HuH-7 (cell line): Measurements from ENCODE around the gene XPO5.
A peak's percentile ranks its signal among the peaks of the same experiment; 100 is the strongest.
"Not testable (repeated sequence)": the region's sequence is repeated elsewhere in the genome, so short reads cannot be mapped to it uniquely, and the experiment has no call there.

Experiments
- DNase-seq: peaks from one replicate; pipeline ENCODE4 v3.0.0; 2011; ENCODE audit warnings: low spot score

Gene XPO5

GRCh38 chr6:43517505-43518357 lies 58.1 kb downstream of the XPO5 start:
- DNase-seq, result no peak

DNA sequence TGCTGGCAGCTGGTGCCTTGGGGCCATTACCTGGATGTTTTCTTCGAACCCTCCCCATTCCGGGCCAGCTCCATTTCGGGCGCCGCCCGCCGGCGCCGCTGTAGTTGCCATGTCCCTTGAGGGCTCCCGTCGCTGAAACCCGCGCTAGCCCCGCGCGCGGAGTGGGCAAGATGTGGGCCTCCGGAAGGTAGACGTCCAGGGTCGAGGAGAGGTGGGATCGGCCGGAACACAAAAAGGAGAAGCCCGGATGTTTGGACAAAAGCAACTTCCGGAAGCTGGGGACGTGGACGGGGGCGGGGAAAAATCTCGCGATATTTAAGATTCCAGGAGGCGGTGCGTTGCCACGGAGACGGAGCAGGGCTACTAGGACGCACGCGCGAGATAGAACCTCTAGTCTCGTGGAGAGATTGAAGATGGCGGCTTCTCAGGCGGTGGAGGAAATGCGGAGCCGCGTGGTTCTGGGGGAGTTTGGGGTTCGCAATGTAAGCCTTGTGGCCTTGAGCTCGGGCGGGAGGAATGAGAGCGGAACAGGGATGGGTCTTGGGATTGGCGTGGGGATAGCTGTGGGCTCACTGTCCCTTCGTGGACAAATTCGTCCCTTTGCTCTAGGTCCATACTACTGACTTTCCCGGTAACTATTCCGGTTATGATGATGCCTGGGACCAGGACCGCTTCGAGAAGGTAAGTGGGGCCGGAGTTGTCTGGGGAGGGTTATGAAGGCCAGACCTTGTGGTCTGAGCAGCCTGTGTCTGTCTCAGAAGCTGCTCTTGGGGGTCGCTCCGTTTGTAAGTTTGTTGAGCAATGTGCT lies 58.9 kb downstream of the XPO5 start, which contains the start of the genes POLR1C and YIPF3:
Gene POLR1C, plus strand, starts transcription at position 393 of the 808 bp plus-strand sequence. Its CDS starts 21 bp downstream, at position 414.
Gene YIPF3, minus strand, starts transcription at position 230 of the 808 bp plus-strand sequence. Its CDS starts 119 bp downstream, at position 111.
- DNase-seq, result peak; percentile 90

GRCh38 chr6:43516367-43516696 lies 59.5 kb downstream of the XPO5 start:
- no peak for DNase-seq

DNA sequence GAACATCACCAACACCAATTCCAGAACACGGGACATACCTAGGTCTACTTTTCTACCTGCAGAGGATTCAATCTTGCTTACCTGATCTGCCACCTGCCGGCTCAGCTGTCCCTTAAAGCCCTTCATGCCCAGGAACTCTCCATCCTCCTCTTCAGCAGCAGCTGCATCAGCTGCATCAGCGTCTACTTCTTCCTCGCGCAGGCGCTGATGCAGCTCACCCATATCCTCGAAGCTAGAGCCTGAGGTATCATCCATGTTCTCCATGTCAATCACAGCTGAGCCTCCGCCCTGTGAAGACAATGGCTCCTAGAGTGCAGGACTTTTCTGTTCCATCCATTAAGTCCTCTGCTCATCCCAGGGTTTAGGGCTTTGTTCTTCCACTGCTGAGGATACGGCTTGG lies 60.0 kb downstream of the XPO5 start:
- DNase-seq, result no peak

- DNase-seq, result no peak
These were observed 63.9 kb downstream of the XPO5 start for GRCh38 chr6:43511824-43512415.

DNA sequence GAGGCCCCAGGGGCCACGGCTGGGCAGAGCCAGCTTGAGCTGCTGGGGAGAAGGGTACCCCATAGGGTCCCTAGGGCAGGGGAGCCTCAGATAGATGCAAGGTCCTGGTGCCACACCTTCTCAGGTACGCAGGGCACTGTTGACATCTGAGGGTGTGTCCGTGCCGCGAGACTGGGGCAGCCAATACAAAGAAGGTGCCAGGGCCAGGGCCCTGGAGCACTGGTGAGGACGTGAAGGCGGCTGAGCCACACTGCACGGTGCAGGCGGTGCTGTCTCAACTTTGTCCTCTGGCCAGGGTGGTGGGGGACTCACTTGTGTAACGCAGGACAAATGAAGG lies 65.0 kb downstream of the XPO5 start:
- no peak for DNase-seq

DNA sequence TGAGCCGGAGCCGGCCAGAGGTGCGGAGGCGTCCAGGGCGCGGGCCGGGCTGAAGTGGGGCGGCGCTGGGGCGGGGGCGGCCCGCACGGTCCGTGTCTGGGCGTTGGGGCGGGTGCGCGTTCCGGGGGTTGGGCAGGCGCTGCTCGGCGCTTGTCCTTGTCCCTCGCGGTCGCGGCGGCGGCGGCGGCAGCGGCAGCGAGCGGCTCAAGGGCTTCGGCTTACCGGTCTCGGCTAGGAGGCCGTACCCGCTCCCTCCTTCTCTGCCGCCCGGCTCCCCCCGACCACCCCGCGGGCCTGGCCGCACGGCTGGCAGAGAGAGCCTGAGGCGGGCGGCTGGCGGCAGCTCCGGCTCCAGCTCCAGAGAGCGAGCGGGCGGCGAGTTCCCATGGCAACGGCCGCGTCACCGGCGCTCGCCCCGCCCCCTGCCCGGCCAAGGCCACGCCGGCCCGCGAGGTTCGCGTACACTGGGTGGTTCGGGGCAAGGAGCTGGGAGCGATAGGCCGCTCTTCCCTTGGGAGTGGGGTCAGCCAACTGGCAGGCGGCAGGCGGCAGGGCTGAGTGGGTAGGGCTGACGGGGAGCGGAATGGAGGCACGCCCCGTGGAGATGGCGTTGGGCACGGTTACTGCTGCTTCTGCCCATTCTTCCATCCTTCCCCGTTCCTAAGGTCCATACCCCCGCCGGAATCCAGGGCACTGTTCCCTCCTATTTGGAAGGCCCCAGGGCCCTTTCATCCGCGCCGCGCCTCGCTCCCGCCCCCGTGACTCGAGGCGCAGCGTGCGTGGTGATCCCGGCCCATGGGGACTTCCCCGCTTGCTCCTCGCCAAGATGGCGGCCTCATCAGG lies 65.6 kb downstream of the XPO5 start, which contains the start of gene LRRC73:
Gene LRRC73, minus strand, starts transcription at position 363 of the 843 bp plus-strand sequence. CDS start 561 bp downstream, outside the sequence.
- peak; percentile 70 for DNase-seq

- DNase-seq, result no peak
These were observed 66.5 kb downstream of the XPO5 start for GRCh38 chr6:43509142-43509983.

- no peak for DNase-seq
These were observed 67.2 kb downstream of the XPO5 start for GRCh38 chr6:43508481-43509141.

- peak; percentile 85 for DNase-seq
These were observed 69.0 kb downstream of the XPO5 start for GRCh38 chr6:43506667-43507471.

DNA sequence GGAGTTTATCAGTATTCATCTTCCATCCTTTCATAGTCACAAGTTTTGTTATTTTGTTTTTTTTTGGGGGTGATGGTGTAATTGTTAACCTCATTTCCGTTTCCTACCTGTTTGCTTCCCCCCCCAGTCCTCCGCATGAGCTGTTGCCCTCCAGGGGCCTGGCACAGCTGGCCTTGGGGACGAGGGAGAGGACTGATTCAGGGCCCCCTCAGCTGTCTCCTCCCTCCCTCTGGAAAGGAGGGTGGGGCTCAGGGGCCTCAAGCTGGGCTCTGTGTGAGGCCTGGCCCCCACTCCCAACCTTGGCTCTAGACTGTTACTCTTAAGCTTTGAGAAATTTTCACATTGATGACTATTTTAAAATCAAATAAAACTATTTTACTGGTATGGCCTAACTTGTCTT lies 69.7 kb downstream of the XPO5 start:
- DNase-seq, result no peak

DNA sequence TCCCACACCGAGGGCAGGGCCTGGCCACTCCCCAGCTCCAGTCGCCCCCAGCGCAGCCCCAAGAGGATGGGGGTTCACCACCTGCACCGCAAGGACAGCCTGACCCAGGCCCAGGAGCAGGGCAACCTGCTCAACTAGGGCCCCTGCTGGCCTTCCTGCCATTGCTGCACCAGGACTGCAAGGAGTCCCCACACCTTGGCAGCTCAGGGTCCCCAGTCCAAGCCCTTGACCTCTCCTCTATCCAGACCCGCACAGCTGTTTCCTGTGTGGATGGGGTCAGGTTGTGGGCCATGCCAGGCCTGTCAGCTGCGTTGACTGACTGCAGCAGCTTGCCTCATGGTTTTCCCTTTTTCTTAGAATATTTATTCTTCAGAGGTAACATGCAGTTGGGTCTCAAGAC lies 70.1 kb downstream of the XPO5 start:
- no peak for DNase-seq

GRCh38 chr6:43504756-43505593 lies 70.9 kb downstream of the XPO5 start:
- no peak for DNase-seq

- DNase-seq, result no peak
These were observed 72.4 kb downstream of the XPO5 start for GRCh38 chr6:43503443-43503842.

- DNase-seq, result no peak
These were observed 73.2 kb downstream of the XPO5 start for GRCh38 chr6:43502666-43503065.

DNA sequence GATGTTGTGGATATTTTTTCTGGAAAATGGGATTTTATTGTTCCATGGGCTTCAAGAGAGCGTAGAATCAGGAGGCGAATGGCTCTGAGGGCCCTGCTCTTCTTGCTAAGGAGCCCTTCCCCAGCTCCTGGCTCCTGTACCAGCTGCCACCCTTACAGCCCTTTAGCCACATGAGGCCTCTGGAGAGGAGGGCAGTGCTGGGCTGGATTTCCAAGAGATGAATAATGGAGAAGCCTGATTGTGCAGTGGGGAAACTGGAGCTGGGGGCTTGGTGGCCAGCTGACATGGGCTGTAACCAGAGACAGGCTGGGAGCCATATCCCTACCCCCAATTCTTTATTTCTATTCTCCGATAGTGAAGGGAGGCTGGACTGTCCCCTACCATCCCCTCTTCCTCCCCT lies 74.9 kb downstream of the XPO5 start:
- DNase-seq, result no peak

- DNase-seq, result no peak
These were observed 76.6 kb downstream of the XPO5 start for GRCh38 chr6:43499028-43499815.

- not testable (repeated sequence) for DNase-seq
These were observed 77.5 kb downstream of the XPO5 start for GRCh38 chr6:43498291-43498690.
